RWPE2 (cell line): ENCODE data around the gene FAM78A.
A peak's percentile ranks its signal among the peaks of the same experiment; 100 is the strongest.

Experiments used
- ATAC-seq: fragments of 200-7000 bp; cut with Tn5 transposase; 3 replicates; pipeline ENCODE4 v1.9.1; 2021; ENCODE audit warnings: low read depth
- DNase-seq: peaks from one replicate; pipeline ENCODE4 v3.0.0-alpha.2; 2020; ENCODE audit warnings: low spot score
- H3K27ac ChIP-seq: fragments of 450-650 bp; 2 replicates; pipeline ENCODE4 v1.5.1; 2017; ENCODE audit warnings: mild to moderate bottlenecking; ENCODE audit not compliant: poor library complexity, severe bottlenecking
- H3K27me3 ChIP-seq: fragments of 250-450 bp; sonication (Bioruptor Pico); 2 replicates; pipeline ENCODE4 v1.5.1; 2021; ENCODE audit warnings: mild to moderate bottlenecking, moderate library complexity; ENCODE audit not compliant: insufficient read depth, poor library complexity, severe bottlenecking
- H3K36me3 ChIP-seq: fragments of 250-450 bp; sonication (Bioruptor Pico); 2 replicates; pipeline ENCODE4 v1.5.1; 2020; ENCODE audit warnings: low read depth, mild to moderate bottlenecking, moderate library complexity
- H3K4me1 ChIP-seq: fragments of 250-450 bp; sonication (Bioruptor Pico); 2 replicates; pipeline ENCODE4 v1.5.1; 2021; ENCODE audit warnings: mild to moderate bottlenecking, moderate library complexity; ENCODE audit not compliant: insufficient read depth, poor library complexity, severe bottlenecking
- H3K4me3 ChIP-seq: fragments of 250-450 bp; sonication (Bioruptor Pico); 2 replicates; pipeline ENCODE4 v1.5.1; 2021; ENCODE audit warnings: mild to moderate bottlenecking, moderate library complexity; ENCODE audit not compliant: severe bottlenecking
- H3K9me3 ChIP-seq: fragments of 250-450 bp; sonication (Bioruptor Pico); 2 replicates; pipeline ENCODE4 v1.5.1; 2021; ENCODE audit warnings: mild to moderate bottlenecking, moderate library complexity; ENCODE audit not compliant: severe bottlenecking
- CTCF ChIP-seq: fragments of 450-650 bp; IDR thresholded peaks from one replicate; pipeline ENCODE4 v1.5.1; 2017; ENCODE audit warnings: mild to moderate bottlenecking, moderate library complexity; ENCODE audit not compliant: poor library complexity, severe bottlenecking

The FAM78A gene

GRCh38 chr9:131298341-131298740, 22.0 kb upstream of the FAM78A start:
- no peak for DNase-seq
- H3K27ac ChIP-seq, result no peak overlapping the region
- no peak for ATAC-seq

GRCh38 chr9:131297903-131298302, 21.6 kb upstream of the FAM78A start:
- no peaks in the 10 kb centered on the region for H3K4me1 ChIP-seq
- H3K27ac ChIP-seq, result no peak overlapping the region
- no peak for ATAC-seq
- no peaks in the 10 kb centered on the region for H3K9me3 ChIP-seq
- no peak for TF ChIP-seq CTCF
- no peaks in the 10 kb centered on the region for H3K36me3 ChIP-seq
- no peak for DNase-seq
- H3K27me3 ChIP-seq, result no peaks in the 10 kb centered on the region
- H3K4me3 ChIP-seq, result no peak overlapping the region

More at GRCh38 chr9:131298341-131298740, 22.0 kb upstream of the FAM78A start:
- H3K9me3 ChIP-seq, result no peaks in the 10 kb centered on the region
- no peaks in the 10 kb centered on the region for H3K4me1 ChIP-seq
- H3K36me3 ChIP-seq, result no peaks in the 10 kb centered on the region
- H3K27me3 ChIP-seq, result no peaks in the 10 kb centered on the region
- TF ChIP-seq CTCF, result no peak
- H3K4me3 ChIP-seq, result no peak overlapping the region

GRCh38 chr9:131296906-131297500, 20.7 kb upstream of the FAM78A start:
- no peak for TF ChIP-seq CTCF
- H3K4me3 ChIP-seq, result no peak overlapping the region
- no peak overlapping the region for H3K27ac ChIP-seq

GRCh38 chr9:131296460-131296859, 20.1 kb upstream of the FAM78A start:
- Histone ChIP-seq H3K9me3 (no peaks in the 10 kb centered on the region), H3K4me3 (no peak overlapping the region), H3K36me3 (no peaks in the 10 kb centered on the region), H3K27ac (no peak overlapping the region), H3K27me3 (no peaks in the 10 kb centered on the region), H3K4me1 (no peaks in the 10 kb centered on the region)
- no peak for TF ChIP-seq CTCF
- no peak for ATAC-seq
- peak; percentile 38 for DNase-seq

More at GRCh38 chr9:131296906-131297500, 20.7 kb upstream of the FAM78A start:
- no peaks in the 10 kb centered on the region for H3K36me3 ChIP-seq
- no peaks in the 10 kb centered on the region for H3K9me3 ChIP-seq
- DNase-seq, result no peak
- no peaks in the 10 kb centered on the region for H3K4me1 ChIP-seq
- no peak for ATAC-seq
- no peaks in the 10 kb centered on the region for H3K27me3 ChIP-seq

GRCh38 chr9:131292937-131293336, 16.6 kb upstream of the FAM78A start:
- H3K27ac ChIP-seq, result no peak overlapping the region
- no peaks in the 10 kb centered on the region for H3K9me3 ChIP-seq
- H3K4me3 ChIP-seq, result no peak overlapping the region
- no peaks in the 10 kb centered on the region for H3K36me3 ChIP-seq
- ATAC-seq (no peak), DNase-seq (no peak)
- no peaks in the 10 kb centered on the region for H3K4me1 ChIP-seq
- TF ChIP-seq CTCF, result no peak
- H3K27me3 ChIP-seq, result no peaks in the 10 kb centered on the region
